CD4-positive, alpha-beta T cell treated with Interleukin-6 at 100 ng/mL for 8 hours (primary cell): ENCODE results near the gene COL4A1.

Experiments
- DNase-seq: peaks from one replicate; pipeline ENCODE4 v3.0.0-alpha.2; 2020; ENCODE audit warnings: mixed read lengths, low spot score

Gene COL4A1

GRCh38 chr13:110217085-110217484 lies 89.9 kb downstream of the COL4A1 start:
- DNase-seq, result no peak

DNA sequence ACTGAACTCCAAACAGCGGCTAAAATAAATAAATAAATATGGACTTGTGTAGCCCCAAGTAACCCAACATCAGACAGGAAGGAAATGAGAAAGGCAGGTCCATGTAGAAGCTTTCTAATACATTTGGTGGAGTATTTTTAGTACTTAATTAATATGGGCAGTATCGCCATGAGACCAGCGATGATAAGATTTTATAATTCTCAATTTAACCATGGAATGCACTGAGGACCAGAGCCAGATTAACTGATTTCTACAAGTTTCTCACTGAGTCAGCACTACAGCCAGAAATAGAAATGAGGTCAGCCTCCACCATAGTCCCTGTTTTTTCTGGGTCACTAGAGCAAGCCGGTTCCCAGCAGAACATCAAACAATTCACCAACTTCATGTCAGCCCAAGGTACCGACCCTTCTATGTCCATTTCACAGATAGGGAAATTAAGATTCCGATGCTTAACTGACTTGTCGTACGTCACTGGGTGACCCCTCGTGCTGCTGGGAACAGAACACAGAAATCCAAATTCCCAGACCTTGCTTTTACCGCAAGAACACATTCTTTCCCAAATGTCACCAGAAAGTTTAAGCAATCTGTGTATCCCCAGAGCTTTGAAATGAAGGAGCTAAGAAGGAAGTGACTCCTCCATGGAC lies 90.4 kb downstream of the COL4A1 start:
- DNase-seq, result no peak

DNA sequence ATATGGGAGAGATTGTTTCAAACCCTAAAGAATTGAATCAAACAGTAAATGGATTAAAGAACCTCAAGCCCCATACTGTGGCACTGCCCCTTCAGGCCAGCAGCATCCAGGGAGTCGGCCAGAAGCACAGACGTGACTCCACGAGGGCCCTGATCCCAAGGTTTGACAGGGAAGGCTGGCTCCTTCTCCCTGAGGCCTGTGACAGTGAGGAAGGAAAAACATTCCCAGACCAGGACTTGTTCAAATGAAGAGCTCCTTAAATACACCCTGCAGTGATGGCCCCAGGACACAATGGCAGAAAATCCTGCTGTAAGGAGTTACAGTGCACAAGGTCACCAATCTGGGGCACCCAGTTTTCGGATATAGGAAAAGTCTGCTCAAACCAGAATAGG lies 91.0 kb downstream of the COL4A1 start:
- no peak for DNase-seq

- DNase-seq, result no peak
Observed at GRCh38 chr13:110215606-110216005, 91.4 kb downstream of the COL4A1 start.

DNA sequence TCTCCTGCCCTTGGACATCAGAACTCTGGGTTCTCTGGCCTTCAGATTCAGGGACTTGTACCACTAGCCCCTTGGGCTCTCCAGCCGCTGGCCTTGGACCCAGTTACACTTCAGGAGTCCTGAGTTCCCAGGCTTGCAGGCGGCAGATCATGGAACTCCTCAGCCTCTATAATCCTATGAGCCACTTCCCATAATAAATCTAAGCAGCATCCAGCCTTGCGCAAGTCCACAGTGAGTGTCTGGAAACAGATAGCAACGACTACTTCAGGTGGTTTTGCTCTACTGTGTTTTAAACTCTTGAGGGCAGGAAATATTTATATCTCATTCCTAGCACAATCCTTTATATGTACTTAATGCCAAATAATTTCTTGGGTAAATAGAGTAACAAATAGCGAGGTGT lies 92.3 kb downstream of the COL4A1 start:
- DNase-seq, result no peak

- DNase-seq, result no peak
Observed at GRCh38 chr13:110213461-110214074, 93.4 kb downstream of the COL4A1 start.

GRCh38 chr13:110212529-110212928 lies 94.4 kb downstream of the COL4A1 start:
- no peak for DNase-seq

DNA sequence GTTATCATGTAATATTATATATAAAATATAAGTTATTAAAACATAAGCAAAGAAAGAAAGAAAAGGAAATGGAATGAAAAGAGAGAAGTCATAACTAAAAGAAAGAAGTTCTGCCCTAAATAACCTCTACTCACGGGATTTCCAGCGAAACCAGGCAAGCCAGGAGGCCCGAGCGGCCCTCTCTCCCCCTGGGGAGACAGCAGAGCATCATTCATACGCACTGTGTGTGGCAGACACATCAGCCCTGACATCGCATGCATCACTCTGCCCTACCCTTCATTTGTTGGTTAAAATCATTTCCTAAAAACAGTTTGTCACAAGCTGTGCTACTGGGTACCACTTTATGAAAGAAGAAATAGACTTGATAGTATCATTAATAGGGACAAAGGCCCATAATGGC lies 95.2 kb downstream of the COL4A1 start:
- no peak for DNase-seq

DNA sequence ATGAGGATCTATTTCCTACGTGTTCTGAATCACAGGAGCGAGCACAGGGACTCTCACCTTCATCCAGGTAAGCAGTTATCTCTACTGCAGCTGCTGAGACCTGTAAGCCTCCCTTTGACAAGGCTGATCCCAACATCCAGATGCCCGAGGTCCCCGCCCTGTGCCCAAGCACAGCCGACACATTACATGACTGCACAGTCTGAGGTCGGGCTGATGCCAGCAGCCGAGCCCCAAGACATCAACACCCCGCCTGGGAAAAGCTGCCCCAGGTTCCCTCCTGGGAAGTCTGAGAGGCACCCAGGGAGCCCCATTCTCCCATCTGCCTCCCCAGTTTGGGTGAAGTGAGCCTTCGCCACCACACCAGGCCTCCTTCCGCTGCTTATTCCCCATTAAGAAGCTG lies 95.9 kb downstream of the COL4A1 start:
- no peak for DNase-seq

GRCh38 chr13:110210604-110210985 lies 96.4 kb downstream of the COL4A1 start:
- no peak for DNase-seq

- no peak for DNase-seq
Observed at GRCh38 chr13:110209950-110210603, 96.9 kb downstream of the COL4A1 start.

DNA sequence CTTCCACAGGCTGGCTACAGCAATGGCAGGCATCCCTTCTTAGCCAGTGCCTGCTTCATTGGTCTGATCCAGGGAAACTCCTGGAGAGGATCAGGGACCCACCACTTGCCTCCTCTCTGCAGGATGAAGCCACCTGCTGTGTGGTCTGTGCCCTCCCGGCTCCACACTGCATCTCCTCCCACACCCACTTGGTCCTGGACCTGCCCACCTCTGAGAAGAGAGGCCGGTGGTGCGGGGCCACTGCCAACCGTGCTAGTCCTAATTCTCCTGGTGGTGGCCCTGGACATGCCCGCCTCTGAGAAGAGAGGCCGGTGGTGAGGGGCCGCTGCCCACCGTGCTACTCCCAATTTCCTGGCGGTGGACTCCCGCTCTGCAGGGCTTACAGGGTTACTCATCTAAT lies 98.8 kb downstream of the COL4A1 start:
- no peak for DNase-seq

GRCh38 chr13:110206996-110207395 lies 100.0 kb downstream of the COL4A1 start:
- no peak for DNase-seq

DNA sequence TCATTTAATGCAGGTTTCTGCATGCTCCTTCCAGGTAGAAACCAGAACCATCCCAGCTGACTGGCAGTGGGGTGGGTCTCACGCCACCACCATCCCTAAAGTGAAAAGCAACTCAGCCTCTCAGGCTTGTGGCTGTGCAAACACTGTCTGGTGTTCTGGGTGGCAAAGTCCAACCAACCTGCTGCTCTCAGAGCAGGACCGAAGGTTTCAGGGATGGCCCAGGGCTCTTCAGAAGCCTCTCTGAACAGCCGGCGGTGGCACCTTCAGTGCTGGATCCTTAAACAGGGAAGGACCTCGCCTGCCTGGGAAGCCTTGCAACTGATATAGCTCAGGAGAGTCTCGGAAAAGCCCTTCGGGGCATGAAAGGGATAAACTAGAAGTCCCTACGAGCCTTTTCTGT lies 100.8 kb downstream of the COL4A1 start:
- DNase-seq, result no peak

GRCh38 chr13:110201114-110201513 lies 105.8 kb downstream of the COL4A1 start:
- no peak for DNase-seq

DNA sequence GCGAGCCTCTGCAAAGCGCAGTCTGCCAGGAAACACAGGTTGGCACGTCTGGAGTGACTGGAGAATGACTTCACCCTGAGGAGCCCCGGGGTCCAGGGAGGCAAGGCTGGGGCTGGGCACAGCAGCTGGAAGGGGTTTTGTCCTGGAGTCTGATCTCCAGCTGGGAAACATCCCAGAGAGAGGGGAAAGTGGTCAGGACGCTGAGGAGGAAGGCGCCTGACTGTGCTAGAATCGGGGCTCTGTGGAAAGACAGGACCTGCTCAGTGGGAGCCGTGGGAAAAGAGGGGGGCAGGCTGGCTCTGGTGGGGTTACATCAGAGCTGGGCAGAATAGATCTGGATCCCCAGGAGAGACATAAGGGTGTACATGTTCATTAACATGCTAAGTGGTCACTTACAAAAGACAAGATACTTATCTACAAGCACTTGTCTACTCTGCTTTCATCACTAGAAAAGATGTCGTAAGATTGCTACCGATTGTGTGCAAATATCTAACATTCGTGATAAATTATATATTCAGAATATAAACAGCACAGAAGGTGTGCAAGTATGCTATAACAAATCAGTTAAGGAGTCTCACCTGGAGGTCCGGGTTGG lies 106.6 kb downstream of the COL4A1 start:
- DNase-seq, result no peak

DNA sequence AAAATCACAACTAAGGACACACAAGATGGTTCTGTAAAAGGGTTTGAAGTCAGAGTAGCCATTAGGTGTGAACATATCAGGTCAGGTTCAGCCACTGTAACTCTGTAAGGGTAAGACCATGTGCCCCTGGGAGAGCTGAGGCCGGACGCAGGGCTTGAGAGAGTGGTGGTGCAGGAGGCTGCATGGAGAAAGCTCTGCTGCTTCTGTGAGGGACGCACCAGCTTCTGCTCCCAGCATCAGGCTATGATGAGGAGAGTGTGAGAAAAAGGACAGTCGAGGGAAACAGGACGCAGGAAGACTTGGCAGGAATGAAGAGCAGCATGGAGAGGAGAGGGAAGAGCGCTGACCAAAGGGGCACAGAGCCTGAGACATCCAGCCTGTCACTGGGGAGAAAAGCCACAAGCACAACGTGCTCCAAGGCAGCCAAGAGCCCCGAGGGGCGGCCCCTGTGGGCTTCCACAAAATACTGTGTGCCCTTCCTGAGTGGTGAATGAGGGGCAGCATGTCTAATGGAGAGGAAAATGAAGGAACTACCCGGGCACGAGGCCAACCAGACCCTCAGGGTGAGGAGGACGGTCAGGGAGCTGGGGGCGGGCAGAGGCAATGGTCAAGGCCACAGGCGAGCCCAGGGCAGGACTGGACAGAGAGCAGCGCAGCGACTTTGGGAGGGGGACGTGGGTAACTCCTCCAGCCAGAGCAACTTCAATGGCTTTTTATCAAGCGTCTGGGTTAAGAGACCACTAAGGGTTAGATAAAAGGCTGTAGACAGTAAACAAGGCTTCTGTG lies 107.7 kb downstream of the COL4A1 start:
- no peak for DNase-seq

GRCh38 chr13:110197471-110197870 lies 109.5 kb downstream of the COL4A1 start:
- no peak for DNase-seq

- no peak for DNase-seq
Observed at GRCh38 chr13:110197026-110197425, 109.9 kb downstream of the COL4A1 start.

- DNase-seq, result no peak
Observed at GRCh38 chr13:110195547-110196485, 111.1 kb downstream of the COL4A1 start.

- DNase-seq, result no peak
Observed at GRCh38 chr13:110194451-110194850, 112.5 kb downstream of the COL4A1 start.
